SHP77 treated with DMSO at 0.1 percent for 48 hours (cell line): ENCODE data around the gene CX3CL1.
"Not testable (repeated sequence)": the region's sequence is repeated elsewhere in the genome, so short reads cannot be mapped to it uniquely, and the experiment has no call there.

Source experiments
- DNase-seq: peaks from one replicate; lab custom pipeline; 2025; lab: John Stamatoyannopoulos, UW

CX3CL1 gene

GRCh38 chr16:57382535-57383275, 10.4 kb downstream of the CX3CL1 start:
- DNase-seq = no peak

GRCh38 chr16:57383276-57384247, 11.3 kb downstream of the CX3CL1 start:
- no peak for DNase-seq

- DNase-seq = no peak
These were observed 12.2 kb downstream of the CX3CL1 start for GRCh38 chr16:57384248-57385070.

- no peak for DNase-seq
These were observed 12.8 kb downstream of the CX3CL1 start for GRCh38 chr16:57385083-57385482.

- DNase-seq = no peak
These were observed 14.2 kb downstream of the CX3CL1 start for GRCh38 chr16:57386381-57386951.

GRCh38 chr16:57387598-57388354, 15.5 kb downstream of the CX3CL1 start:
- no peak for DNase-seq

GRCh38 chr16:57388359-57389086, 16.2 kb downstream of the CX3CL1 start:
- DNase-seq = no peak

GRCh38 chr16:57389087-57389468, 16.8 kb downstream of the CX3CL1 start:
- no peak for DNase-seq

GRCh38 chr16:57390636-57391295, 18.5 kb downstream of the CX3CL1 start:
- no peak for DNase-seq

GRCh38 chr16:57391300-57391699, 19.0 kb downstream of the CX3CL1 start:
- no peak for DNase-seq

- DNase-seq = no peak
These were observed 19.4 kb downstream of the CX3CL1 start for GRCh38 chr16:57391708-57392107.

GRCh38 chr16:57392694-57393093, 20.4 kb downstream of the CX3CL1 start:
- no peak for DNase-seq

GRCh38 chr16:57394444-57394843, 22.2 kb downstream of the CX3CL1 start:
- DNase-seq = no peak

- no peak for DNase-seq
These were observed 22.7 kb downstream of the CX3CL1 start for GRCh38 chr16:57395026-57395425.

GRCh38 chr16:57396786-57397185, 24.5 kb downstream of the CX3CL1 start:
- no peak for DNase-seq

GRCh38 chr16:57397493-57397892, 25.2 kb downstream of the CX3CL1 start:
- not testable (repeated sequence) for DNase-seq

GRCh38 chr16:57401943-57402640, 29.8 kb downstream of the CX3CL1 start:
- DNase-seq = no peak

- DNase-seq = no peak
These were observed 31.9 kb downstream of the CX3CL1 start, which contains the start of gene CCL17 for GRCh38 chr16:57403965-57404817. TSS of gene CCL17 (plus strand) at chr16:57404767. CDS start at chr16:57413933, 9,166 bp downstream.
